HG03175 (cell line): ENCODE measurements around the gene STYXL2.

Experiments used
- ATAC-seq: cut with Tn5 transposase; IDR thresholded peaks from one replicate; pipeline ENCODE4 v1.9.1; 2021; ENCODE audit warnings: mild to moderate bottlenecking, moderate library complexity; ENCODE audit not compliant: unreplicated experiment

Gene STYXL2

DNA sequence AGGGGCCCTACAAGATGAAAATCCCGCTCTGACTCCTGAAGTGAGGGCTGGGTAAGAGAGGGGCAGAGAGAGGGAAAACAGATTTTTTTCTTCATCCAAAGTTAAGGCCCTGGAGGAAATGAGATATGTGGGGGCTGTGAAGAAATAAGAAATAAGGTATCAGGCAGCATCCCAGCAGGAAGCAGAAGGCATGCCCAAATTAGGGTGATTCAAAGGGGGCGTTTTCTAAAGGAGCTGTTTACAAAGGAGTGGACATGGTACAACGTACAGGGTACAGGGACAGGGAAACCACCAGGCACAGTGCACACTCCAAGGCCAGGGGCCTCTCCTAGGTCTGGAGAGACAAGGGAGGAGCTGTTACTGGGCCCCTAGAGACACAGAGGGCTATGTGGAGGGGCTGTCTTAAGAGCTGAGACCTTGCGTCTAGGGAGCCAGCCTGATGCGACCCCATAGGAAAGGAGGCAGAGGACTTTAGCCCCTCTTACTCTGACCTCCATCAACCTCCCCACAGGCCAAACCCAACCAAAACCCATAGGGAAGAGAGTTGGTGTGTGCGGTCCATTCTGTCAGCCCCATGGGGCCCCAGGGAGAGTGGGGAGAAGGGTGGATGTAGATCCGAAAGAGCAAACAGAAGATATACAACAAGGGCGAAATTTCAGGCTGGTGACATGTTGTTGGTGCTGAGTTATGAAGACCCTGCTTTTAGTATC lies 38.6 kb downstream of the STYXL2 start:
- no peak for ATAC-seq

- no peak for ATAC-seq
Measured at GRCh38 chr1:167135281-167135840, 41.5 kb downstream of the STYXL2 start.

GRCh38 chr1:167136191-167136614 lies 42.3 kb downstream of the STYXL2 start:
- no peak for ATAC-seq

GRCh38 chr1:167136806-167137205 lies 42.9 kb downstream of the STYXL2 start:
- ATAC-seq: no peak

DNA sequence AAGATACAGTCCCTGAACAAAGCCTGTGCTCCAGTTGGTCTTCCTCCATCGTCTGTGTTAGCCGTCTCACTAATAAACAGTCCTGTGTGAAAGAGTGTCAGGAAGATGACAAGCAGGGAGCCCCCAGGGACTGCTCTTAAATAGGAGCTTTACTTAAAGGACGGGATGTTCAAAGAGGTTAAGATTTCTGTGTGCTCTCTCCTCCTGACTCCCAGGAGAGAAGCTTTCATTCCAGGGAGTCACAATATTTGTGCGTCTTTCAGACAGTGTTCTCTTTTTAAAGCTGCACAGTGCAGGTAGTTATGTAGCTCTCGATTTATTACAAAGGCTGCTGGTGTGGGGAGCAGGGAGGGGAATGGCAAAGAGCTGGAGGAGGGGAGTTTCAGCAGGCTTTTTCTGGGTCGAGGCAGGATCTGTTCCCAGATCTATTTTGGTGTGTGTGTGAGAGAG lies 43.5 kb downstream of the STYXL2 start:
- ATAC-seq: no peak

DNA sequence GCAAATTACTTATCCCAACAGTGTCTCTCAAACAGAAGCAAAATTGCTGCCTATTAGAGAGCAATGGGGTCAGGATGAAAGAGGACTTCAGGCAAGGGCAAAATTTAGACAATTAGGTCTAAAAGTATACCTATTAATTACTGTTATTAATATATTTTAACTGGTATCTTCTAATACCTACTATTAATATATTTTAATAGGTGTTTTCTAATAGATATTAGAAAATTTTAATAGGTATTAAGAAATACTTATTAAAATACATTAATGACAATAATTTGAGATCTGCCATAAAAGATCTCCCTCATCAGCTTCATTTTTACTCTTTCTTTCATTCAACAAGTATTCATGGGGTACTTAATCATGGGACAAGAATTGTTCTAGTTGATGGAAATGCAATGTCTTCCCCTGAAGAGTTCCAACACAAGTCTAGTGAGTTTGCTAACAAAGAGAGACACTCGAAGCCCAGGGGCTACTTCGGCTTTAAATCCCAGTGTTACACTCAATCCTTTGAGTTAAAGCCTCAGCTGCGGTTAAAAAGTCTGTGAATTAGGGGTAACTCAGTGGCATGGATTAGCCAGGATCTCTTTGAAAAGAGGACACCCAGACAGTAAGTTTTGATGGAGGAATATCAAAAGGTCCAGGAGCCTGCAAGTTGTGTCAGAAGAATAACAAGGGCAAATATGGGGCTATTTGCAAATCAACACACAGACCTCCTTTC lies 44.1 kb downstream of the STYXL2 start:
- ATAC-seq: no peak

DNA sequence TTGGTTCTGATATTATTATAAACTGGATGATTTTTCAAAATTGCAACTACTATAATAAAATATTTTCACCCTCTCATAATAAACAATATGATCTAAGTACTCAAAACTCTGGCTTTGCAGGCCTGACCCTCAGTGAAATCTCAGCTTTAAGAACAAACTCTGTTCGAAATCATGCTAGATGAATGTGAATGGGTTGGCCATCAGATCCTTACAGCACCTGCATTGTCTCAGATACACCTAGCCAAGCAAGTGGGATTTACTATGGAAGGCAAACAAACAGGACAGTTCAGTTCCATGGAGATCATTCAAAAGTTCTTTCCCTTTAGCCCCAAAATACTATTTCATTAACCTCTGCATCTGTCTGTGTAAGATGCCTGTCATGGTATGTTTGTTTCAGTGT lies 44.8 kb downstream of the STYXL2 start:
- no peak for ATAC-seq

DNA sequence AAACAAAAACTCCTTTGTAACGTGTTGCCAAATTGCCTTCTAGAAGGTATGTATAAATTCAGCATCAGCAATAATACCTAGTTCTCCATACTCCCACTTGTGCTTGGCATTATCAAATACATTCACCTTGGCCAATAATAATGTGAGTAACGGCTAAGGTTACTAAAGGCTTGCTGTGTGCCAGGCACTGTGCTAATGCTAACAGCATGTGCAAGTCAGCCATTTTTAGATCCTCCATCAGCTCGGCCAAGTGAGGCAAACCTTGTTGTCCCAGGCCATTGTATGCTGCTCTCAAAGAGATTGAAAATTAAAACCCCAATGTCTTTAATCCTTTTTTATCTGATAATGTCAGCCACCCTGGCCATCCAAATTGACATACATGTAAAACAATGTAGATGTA lies 48.1 kb downstream of the STYXL2 start:
- ATAC-seq: no peak
